PC-9 (cell line): ENCODE measurements around the gene PALLD. TPM values are rescaled to one million over a fixed set of nuclear protein-coding genes. Genes with fewer than 3 reads are reported as not detected.
A peak's percentile ranks its signal among the peaks of the same experiment; 100 is the strongest.

ENCODE experiments used
- BruUV-seq: library from RNA; stranded (reverse); fragments of 400-500 nt; replicated peaks from 2 replicates; lab custom pipeline; 2021; lab: Mats Ljungman, UMichigan
- CTCF ChIA-PET: fragments of 300-600 bp; sonication (Branson Sonifier 250); formaldehyde crosslinking; loops from one replicate; lab custom pipeline; 2022; ENCODE audit warnings: antibody characterized with exemption; lab: Charles Lee
- POLR2A ChIA-PET: fragments of 300-600 bp; sonication (Branson Sonifier 250); formaldehyde crosslinking; loops from one replicate; lab custom pipeline; 2022; ENCODE audit warnings: antibody characterized with exemption; ENCODE audit not compliant: unreplicated experiment; lab: Charles Lee
- DNase-seq, 2 experiments: peaks; one replicate each; pipeline versions ENCODE4 v3.0.0 to v3.0.0-alpha.2; 2015 to 2022; ENCODE audit warnings: mixed read lengths in 1 of 2
- H2AFZ ChIP-seq: fragments of 200-600 bp; sonication (generic); 2 replicates; pipeline ENCODE4 v1.8.1; 2017; ENCODE audit warnings: antibody characterized with exemption
- H3F3A ChIP-seq: fragments of 200-600 bp; sonication (generic); 2 replicates; pipeline ENCODE4 v1.8.1; 2017; ENCODE audit warnings: antibody characterized with exemption, mild to moderate bottlenecking, low read depth; ENCODE audit not compliant: insufficient read depth
- H3K27ac ChIP-seq: fragments of 200-600 bp; sonication (generic); 2 replicates; pipeline ENCODE4 v1.6.1; 2016; ENCODE audit warnings: mixed run types
- H3K27me3 ChIP-seq: fragments of 200-600 bp; sonication (generic); 2 replicates; pipeline ENCODE4 v1.6.1; 2016; ENCODE audit warnings: low read depth, mixed run types; ENCODE audit not compliant: insufficient read depth
- H3K36me3 ChIP-seq: fragments of 200-600 bp; sonication (generic); 2 replicates; pipeline ENCODE4 v1.6.1; 2016; ENCODE audit warnings: low read depth, mixed run types
- H3K4me1 ChIP-seq: fragments of 200-600 bp; sonication (generic); replicated peaks from 2 replicates; pipeline ENCODE4 v1.6.1; 2016; ENCODE audit warnings: mixed run types; ENCODE audit not compliant: insufficient read depth
- H3K4me2 ChIP-seq: fragments of 200-600 bp; sonication (generic); 2 replicates; pipeline ENCODE4 v1.6.1; 2017; ENCODE audit warnings: mixed run types
- H3K4me3 ChIP-seq: fragments of 200-600 bp; sonication (generic); 2 replicates; pipeline ENCODE4 v1.6.1; 2016; ENCODE audit warnings: mixed run types
- H3K79me2 ChIP-seq: fragments of 200-600 bp; sonication (generic); 2 replicates; pipeline ENCODE4 v1.6.1; 2017; ENCODE audit warnings: low read depth, mixed run types
- H3K9me2 ChIP-seq: fragments of 200-600 bp; sonication (generic); 2 replicates; pipeline ENCODE4 v1.8.1; 2017; ENCODE audit warnings: mild to moderate bottlenecking; ENCODE audit not compliant: insufficient read depth
- H3K9me3 ChIP-seq: fragments of 200-600 bp; sonication (generic); 2 replicates; pipeline ENCODE4 v1.8.1; 2016; ENCODE audit warnings: low read depth; ENCODE audit not compliant: insufficient read depth
- H4K20me1 ChIP-seq: fragments of 200-600 bp; sonication (generic); 2 replicates; pipeline ENCODE4 v1.8.1; 2017; ENCODE audit not compliant: insufficient read depth
- CTCF ChIP-seq: fragments of 200-600 bp; sonication (generic); conservative IDR thresholded peaks from 2 replicates; pipeline ENCODE4 v1.6.1; 2017; ENCODE audit warnings: mixed run types, antibody characterized with exemption, mild to moderate bottlenecking, moderate library complexity
- EZH2 ChIP-seq: fragments of 200-600 bp; sonication (generic); IDR thresholded peaks from 2 replicates; pipeline ENCODE4 v1.8.0; 2017; ENCODE audit warnings: antibody characterized with exemption, low read depth
- intact Hi-C: fragments of 100-400 bp; cut with micrococcal nuclease; formaldehyde crosslinking; loops from one replicate; pipeline ENCODE4 v1.10.0; 2022; ENCODE audit not compliant: unreplicated experiment
- total RNA-seq: library from RNA; stranded (reverse); gene quantifications from 2 replicates; pipeline ENCODE4 v1.2.3, GENCODE V29; 2021

The PALLD gene
- total RNA-seq, 1 experiment from 2014 or later, result 156 TPM

- Histone ChIP-seq H4K20me1 (no peaks in the 10 kb centered on the region), H3K27ac (no peak overlapping the region), H3K9me3 (no peaks in the 10 kb centered on the region), H3K4me1 (peaks cover 12% of the 10 kb centered on the region), H3F3A (no peaks in the 10 kb centered on the region), H2AFZ (no peak overlapping the region), H3K36me3 (no peaks in the 10 kb centered on the region), H3K4me3 (no peak overlapping the region), H3K4me2 (no peak overlapping the region), H3K27me3 (no peaks in the 10 kb centered on the region), H3K9me2 (no peaks in the 10 kb centered on the region), H3K79me2 (no peaks in the 10 kb centered on the region)
- intact Hi-C loops, result no loop called here
- TF ChIP-seq EZH2, result no peak
- TF ChIP-seq CTCF, result no peak
- BruUV-seq, result no TSS peak
- CTCF ChIA-PET, result no interaction called here
- peak in 1 of 2 experiments; percentile 35 for DNase-seq
- POLR2A ChIA-PET, result no interaction called here
Measured at GRCh38 chr4:168666531-168666930, 169.7 kb downstream of the PALLD start.

GRCh38 chr4:168667376-168667775, 170.5 kb downstream of the PALLD start:
- Histone ChIP-seq H3K4me3 (no peak overlapping the region), H3F3A (no peaks in the 10 kb centered on the region), H3K27me3 (no peaks in the 10 kb centered on the region), H3K4me1 (peaks cover 12% of the 10 kb centered on the region), H3K9me3 (no peaks in the 10 kb centered on the region), H4K20me1 (no peaks in the 10 kb centered on the region), H3K4me2 (no peak overlapping the region), H3K79me2 (no peaks in the 10 kb centered on the region), H3K36me3 (no peaks in the 10 kb centered on the region), H3K27ac (no peak overlapping the region), H3K9me2 (no peaks in the 10 kb centered on the region), H2AFZ (no peak overlapping the region)
- TF ChIP-seq CTCF (no peak), EZH2 (no peak)
- BruUV-seq, result no TSS peak
- ChIA-PET POLR2A (interaction anchor here (0.6 kb wide), 1 partner anchor 34 kb away, joined by 4 read pairs; no protein-coding TSS in a partner anchor), CTCF (no interaction called here)
- DNase-seq, result no peak
- intact Hi-C loops, result no loop called here

GRCh38 chr4:168667921-168668320, 171.1 kb downstream of the PALLD start:
- H3K9me3 ChIP-seq, result no peaks in the 10 kb centered on the region
- no peak overlapping the region for H3K27ac ChIP-seq
- BruUV-seq, result no TSS peak
- no peaks in the 10 kb centered on the region for H3K79me2 ChIP-seq
- ChIA-PET CTCF (no interaction called here), POLR2A (no interaction called here)
- H2AFZ ChIP-seq, result no peak overlapping the region
- H3K36me3 ChIP-seq, result no peaks in the 10 kb centered on the region
- no peaks in the 10 kb centered on the region for H3F3A ChIP-seq
- intact Hi-C loops, result no loop called here
- DNase-seq, result no peak
- H3K9me2 ChIP-seq, result no peaks in the 10 kb centered on the region
- peaks cover 12% of the 10 kb centered on the region for H3K4me1 ChIP-seq
- H3K4me2 ChIP-seq, result no peak overlapping the region
- H3K4me3 ChIP-seq, result no peak overlapping the region
- TF ChIP-seq CTCF, result no peak
- TF ChIP-seq EZH2, result no peak
- no peaks in the 10 kb centered on the region for H4K20me1 ChIP-seq
- H3K27me3 ChIP-seq, result no peaks in the 10 kb centered on the region
